ENCODE data around the gene DCAF8. TPM values are rescaled to one million over a fixed set of nuclear protein-coding genes. Genes with fewer than 3 reads are reported as not detected.

Gene DCAF8
- total RNA-seq, 1 experiment from 2014 or later, result 98.1 TPM

DNA sequence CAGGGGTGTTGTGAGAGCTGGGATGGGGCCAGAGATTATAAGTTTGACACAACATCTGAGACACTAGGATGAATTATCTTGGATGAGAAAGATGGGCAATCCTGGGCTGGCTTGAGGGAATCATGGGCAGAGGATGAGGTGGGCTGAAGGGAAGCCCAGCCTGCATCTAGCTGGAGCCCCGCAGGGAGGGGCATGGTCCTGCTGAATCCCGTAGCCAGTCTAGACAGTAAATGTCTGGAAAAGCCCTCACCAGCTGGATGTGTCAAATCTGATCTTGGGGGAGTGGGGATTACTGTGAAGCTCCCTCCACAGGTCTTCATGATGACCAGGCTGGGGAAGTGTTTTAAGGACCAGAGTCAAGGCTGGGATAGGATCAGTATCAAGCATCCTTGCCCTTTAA, 75.6 kb downstream of the DCAF8 start (continued):
- TF ChIP-seq CEBPB (IDR thresholded peaks at IDR 0.05; ENCODE audit: low read depth), result no peak
- TF ChIP-seq, protein P1, sequence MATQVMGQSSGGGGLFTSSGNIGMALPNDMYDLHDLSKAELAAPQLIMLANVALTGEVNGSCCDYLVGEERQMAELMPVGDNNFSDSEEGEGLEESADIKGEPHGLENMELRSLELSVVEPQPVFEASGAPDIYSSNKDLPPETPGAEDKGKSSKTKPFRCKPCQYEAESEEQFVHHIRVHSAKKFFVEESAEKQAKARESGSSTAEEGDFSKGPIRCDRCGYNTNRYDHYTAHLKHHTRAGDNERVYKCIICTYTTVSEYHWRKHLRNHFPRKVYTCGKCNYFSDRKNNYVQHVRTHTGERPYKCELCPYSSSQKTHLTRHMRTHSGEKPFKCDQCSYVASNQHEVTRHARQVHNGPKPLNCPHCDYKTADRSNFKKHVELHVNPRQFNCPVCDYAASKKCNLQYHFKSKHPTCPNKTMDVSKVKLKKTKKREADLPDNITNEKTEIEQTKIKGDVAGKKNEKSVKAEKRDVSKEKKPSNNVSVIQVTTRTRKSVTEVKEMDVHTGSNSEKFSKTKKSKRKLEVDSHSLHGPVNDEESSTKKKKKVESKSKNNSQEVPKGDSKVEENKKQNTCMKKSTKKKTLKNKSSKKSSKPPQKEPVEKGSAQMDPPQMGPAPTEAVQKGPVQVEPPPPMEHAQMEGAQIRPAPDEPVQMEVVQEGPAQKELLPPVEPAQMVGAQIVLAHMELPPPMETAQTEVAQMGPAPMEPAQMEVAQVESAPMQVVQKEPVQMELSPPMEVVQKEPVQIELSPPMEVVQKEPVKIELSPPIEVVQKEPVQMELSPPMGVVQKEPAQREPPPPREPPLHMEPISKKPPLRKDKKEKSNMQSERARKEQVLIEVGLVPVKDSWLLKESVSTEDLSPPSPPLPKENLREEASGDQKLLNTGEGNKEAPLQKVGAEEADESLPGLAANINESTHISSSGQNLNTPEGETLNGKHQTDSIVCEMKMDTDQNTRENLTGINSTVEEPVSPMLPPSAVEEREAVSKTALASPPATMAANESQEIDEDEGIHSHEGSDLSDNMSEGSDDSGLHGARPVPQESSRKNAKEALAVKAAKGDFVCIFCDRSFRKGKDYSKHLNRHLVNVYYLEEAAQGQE (IDR thresholded peaks at IDR 0.05; ENCODE audit: low read depth), result no peak
- TF ChIP-seq RAD21 (IDR thresholded peaks at IDR 0.05; ENCODE audit: low read depth), result no peak

DNA sequence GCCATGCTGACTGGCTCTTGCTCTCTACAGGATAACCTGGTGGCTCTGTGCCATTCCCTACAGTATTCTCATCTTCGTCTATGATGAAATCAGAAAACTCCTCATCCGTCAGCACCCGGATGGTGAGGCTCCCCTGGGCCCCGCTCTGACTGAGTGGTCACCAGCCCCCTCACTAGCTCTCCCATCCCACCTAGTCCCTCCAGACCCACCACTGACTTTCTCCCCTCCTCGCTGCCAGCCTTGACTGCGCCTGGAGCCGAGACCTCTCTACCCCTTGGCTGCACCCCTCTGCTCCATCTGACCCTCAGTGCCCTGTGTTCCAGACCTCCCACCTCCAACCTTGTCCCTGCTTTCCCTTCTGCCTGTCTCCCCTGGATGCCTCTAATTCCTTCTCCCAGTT, 76.1 kb downstream of the DCAF8 start:
- no peaks in the 10 kb centered on the region for H4K20me1 ChIP-seq (ENCODE audit: insufficient read depth)
- POLR2A ChIA-PET, result no interaction called here
- DNase-seq (ENCODE audit: low read depth, low spot score) (no peak), ATAC-seq (no peak)
- H3K79me2 ChIP-seq (ENCODE audit: insufficient read depth, low read length), result no peaks in the 10 kb centered on the region
- H3K9me3 ChIP-seq (ENCODE audit: control insufficient read depth in 1 of 2, insufficient read depth in 1 of 2, low read depth in 1 of 2, low read length in 2 of 2), result no peaks in the 10 kb centered on the region
- no peak overlapping the region for H3K4me2 ChIP-seq (ENCODE audit: low read length)
- RAD21 ChIA-PET (ENCODE audit: low non-redundant PET in 1 of 2, low total read pairs in 2 of 2, uncharacterized antibody in 2 of 2, unreplicated experiment in 2 of 2), result no interaction called here
- no peak overlapping the region for H2AFZ ChIP-seq (ENCODE audit: low read depth, low read length, poor library complexity, severe bottlenecking)
- CTCF ChIA-PET, result no interaction called here
- H3K9ac ChIP-seq (ENCODE audit: low read length), result no peak overlapping the region
- no peak overlapping the region for H3K4me3 ChIP-seq (replicated peaks in 1 of 2; ENCODE audit: low read depth in 1 of 2, low read length in 2 of 2)
- intact Hi-C loops (cut with micrococcal nuclease), result no loop called here
- no peaks in the 10 kb centered on the region for H3K9me2 ChIP-seq (ENCODE audit: insufficient read depth)
- no peaks in the 10 kb centered on the region for H3K36me3 ChIP-seq (ENCODE audit: control insufficient read depth in 1 of 2, insufficient read depth in 2 of 2, low read length in 2 of 2)
- TF ChIP-seq FOSL1 (IDR thresholded peaks at IDR 0.05; ENCODE audit: low read depth) (no peak), POLR2AphosphoS5 (IDR thresholded peaks at IDR 0.05; ENCODE audit: low read depth, low read length) (no peak), SP1 (IDR thresholded peaks at IDR 0.05; ENCODE audit: low read depth) (no peak), ZFX (IDR thresholded peaks at IDR 0.05) (no peak), YY1 (IDR thresholded peaks at IDR 0.05; ENCODE audit: extremely low read depth, insufficient replicate concordance, low read depth, low read length) (no peak), SIN3A (IDR thresholded peaks at IDR 0.05; ENCODE audit: low read depth) (no peak), EZH2phosphoT487 (IDR thresholded peaks at IDR 0.05; ENCODE audit: borderline replicate concordance) (no peak), EGR1 (IDR thresholded peaks at IDR 0.05; ENCODE audit: low read depth) (no peak), ZNF274 (IDR thresholded peaks at IDR 0.05; ENCODE audit: low read depth, low read length) (no peak), TCF7L2 (IDR thresholded peaks at IDR 0.05; ENCODE audit: borderline replicate concordance, extremely low read depth, insufficient read depth, insufficient read length) (no peak), POLR2A (IDR thresholded peaks at IDR 0.05; ENCODE audit: borderline replicate concordance, extremely low read depth, insufficient read depth, insufficient read length) (no peak), EZH2 (IDR thresholded peaks at IDR 0.05) (no peak), SRF (IDR thresholded peaks at IDR 0.05; ENCODE audit: low read depth) (no peak), CEBPB (IDR thresholded peaks at IDR 0.05; ENCODE audit: low read depth) (no peak)
- TF ChIP-seq, protein P2, sequence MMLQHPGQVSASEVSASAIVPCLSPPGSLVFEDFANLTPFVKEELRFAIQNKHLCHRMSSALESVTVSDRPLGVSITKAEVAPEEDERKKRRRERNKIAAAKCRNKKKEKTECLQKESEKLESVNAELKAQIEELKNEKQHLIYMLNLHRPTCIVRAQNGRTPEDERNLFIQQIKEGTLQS (IDR thresholded peaks at IDR 0.05), result no peak
- TF ChIP-seq, protein P1 (IDR thresholded peaks at IDR 0.05; ENCODE audit: low read depth), result no peak
- TF ChIP-seq, protein P3, sequence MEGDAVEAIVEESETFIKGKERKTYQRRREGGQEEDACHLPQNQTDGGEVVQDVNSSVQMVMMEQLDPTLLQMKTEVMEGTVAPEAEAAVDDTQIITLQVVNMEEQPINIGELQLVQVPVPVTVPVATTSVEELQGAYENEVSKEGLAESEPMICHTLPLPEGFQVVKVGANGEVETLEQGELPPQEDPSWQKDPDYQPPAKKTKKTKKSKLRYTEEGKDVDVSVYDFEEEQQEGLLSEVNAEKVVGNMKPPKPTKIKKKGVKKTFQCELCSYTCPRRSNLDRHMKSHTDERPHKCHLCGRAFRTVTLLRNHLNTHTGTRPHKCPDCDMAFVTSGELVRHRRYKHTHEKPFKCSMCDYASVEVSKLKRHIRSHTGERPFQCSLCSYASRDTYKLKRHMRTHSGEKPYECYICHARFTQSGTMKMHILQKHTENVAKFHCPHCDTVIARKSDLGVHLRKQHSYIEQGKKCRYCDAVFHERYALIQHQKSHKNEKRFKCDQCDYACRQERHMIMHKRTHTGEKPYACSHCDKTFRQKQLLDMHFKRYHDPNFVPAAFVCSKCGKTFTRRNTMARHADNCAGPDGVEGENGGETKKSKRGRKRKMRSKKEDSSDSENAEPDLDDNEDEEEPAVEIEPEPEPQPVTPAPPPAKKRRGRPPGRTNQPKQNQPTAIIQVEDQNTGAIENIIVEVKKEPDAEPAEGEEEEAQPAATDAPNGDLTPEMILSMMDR (IDR thresholded peaks at IDR 0.05 in 2 of 3, conservative IDR thresholded peaks at IDR 0.05 in 1 of 3; ENCODE audit: borderline replicate concordance in 1 of 3, insufficient read depth in 1 of 3, low read depth in 2 of 3, low read length in 2 of 3), result no peak
- H3K27ac ChIP-seq (ENCODE audit: low read depth, low read length), result no peak overlapping the region
- BruUV-seq (replicated peaks), result no TSS peak
- no peaks in the 10 kb centered on the region for H3K27me3 ChIP-seq (ENCODE audit: insufficient read depth, low read length)
- H3K4me1 ChIP-seq (ENCODE audit: control insufficient read depth in 1 of 2, insufficient read depth in 2 of 2, low read length in 2 of 2), result no peaks in the 10 kb centered on the region
